NCI-H2196 (cell line): ENCODE results near the gene PSMC4.

ENCODE experiments used
- DNase-seq: peaks from one replicate; lab custom pipeline; 2025; ENCODE audit not compliant: unreplicated experiment; lab: John Stamatoyannopoulos, UW

PSMC4 gene

DNA sequence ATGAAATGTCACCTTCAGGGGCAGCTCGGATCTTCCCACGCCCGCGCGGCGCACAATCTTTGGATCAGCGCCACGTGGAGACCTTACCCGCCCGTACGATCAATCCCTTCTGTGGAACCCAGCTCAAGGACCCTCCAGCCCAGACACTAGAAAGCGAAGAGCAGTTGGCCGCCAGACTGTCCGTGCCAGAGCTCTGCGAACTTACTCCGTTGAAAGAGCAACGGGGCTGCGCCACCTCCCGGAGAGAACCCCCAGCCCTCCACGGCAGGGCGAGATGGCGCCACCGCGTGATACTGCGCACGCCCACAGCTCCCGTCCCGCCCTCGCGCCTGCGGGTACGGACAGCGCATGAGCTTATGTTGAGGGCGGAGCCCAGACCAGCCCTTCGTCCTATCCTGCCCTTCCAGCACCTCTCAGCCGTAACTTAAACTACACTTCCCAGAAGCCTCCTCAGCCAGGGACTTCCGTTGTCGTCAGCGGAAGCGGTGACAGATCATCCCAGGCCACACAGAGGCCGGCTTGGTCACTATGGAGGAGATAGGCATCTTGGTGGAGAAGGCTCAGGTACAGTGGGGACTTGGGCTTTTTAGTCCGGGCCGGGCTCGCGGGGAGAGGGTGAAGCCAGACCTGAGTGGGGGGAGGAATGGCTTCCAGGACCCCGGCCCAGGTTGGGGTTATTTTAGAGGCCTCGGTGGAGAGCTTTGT, at the start of gene PSMC4:
Gene PSMC4 (plus strand): TSS at position 491 of the 705 bp plus-strand sequence. CDS start 38 bp downstream, at position 529.
- peak; percentile 98 for DNase-seq

DNA sequence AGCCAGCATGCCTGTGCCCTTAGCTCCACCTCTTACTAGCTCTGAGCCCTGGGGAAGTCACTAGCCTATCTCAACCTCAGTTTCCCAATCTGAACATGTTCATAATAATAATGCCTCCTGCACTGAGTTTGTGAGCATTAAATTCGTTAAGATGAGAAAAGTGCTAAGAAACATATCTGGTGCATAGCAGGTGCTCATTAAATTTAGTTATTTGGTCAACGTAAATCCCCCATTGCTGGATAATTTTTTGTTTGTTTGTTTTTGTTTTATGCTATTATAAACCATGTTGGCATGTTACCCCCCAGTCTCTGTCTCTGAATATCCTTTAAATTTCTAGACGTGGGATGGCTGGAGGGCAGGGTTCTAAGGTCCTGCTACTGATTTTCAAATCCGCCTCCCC, 47.1 kb upstream of the PSMC4 start:
- no peak for DNase-seq

DNA sequence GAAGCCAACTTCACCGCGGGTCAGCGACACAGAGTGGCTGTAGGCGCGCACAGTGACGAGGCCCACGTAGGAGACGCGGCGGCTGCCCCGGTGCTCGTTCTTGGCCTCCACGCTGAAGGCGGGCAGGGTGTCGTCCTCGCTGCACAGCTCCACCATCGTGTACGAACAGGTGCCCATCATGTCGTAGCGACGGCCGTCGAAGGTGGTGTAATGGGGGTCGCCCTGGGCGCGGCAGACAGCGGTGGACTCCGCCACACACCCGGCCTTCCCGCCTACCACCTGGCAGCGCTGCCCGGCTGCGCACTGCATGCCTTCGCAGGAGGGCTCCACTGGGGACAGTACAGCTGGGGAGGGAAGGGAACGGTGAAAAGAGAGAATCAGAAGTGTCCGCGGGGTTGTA, 46.6 kb upstream of the PSMC4 start:
- no peak for DNase-seq

- no peak for DNase-seq
These were observed 46.0 kb upstream of the PSMC4 start for GRCh38 chr19:39924952-39925351.

DNA sequence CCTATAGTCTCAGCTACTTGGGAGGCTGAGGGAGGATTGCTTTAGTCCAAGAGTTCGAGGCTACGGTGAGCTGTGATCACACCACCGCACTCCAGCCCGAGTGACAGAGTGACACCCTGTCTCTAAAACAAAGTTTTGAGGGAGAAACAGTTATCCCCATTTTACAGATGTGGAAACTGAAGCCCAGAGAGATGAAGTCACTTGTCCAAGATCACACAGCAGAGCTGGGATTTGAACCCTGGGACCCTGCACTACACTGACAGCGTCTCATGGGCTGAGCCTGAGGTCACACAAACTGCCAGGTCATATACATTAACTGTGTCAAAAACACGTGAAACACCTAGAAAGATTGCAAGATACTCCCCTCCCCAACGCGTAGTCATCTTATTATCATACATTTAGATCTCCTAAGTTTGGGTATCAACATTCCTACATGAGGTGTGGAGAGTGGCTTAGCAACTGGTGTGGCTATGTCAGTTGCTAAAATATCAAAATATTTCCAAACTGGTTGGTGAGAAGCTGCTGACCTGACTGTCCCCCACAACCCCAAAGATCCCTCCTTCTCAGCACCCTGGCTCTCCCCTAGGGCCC, 44.7 kb upstream of the PSMC4 start:
- no peak for DNase-seq

DNA sequence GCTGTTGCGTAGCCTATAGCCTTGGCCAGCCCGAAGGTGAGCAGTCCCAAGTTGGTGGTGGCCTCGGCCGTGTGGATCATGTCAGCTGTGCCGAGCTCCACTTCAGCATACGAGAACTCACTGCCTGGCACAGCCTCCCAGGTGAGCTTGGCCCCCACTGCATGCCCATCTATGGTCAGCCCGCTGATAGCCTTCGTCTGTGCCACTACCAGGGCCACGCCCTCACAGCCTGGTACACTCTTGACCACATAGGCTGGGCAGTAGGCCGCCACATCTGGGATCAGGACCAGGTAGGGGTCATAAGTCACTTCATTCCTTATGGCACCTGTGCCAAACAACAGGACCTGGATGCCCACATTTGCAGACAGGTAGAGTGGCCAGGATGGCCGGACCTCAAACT, 43.9 kb upstream of the PSMC4 start:
- no peak for DNase-seq

DNA sequence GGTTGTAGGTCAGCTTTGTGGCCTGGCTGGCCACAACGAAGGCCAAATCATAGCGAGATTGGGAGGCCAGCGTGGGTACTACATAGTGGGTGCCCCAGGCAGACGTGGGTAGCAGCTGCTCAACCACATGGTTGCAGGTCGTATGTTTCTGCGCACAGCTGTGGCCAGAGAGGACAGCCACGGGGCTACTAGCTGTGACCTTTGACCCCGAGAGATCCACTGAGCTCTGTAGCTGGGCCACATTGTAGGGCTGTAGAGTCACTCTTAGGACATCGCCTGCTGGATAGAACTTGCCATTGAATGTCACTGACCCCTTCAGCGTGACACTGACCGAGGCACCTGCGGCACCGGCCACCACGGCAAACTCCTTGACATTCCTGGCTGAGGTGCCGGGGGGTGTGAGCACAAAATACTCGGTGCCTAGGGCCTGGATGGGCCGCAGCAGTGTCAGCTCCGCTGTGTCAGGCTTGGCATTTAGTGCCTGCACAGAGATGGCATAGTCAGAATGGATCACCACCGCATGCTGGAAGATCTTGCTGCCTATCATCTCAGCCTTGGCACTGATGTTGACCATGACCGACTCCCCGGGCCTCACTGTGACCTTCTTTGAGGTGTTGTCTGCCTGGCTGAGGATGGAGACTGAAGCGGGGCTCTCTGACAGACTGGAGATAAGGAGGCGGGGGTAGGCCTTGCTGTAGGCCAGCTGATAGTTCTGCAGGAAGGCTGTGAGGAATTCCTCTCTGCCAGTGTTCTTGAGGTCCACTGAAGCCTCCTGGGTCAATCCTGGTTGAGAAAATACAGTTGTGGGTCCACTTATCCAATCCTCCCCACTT, 43.2 kb upstream of the PSMC4 start:
- DNase-seq, result no peak

DNA sequence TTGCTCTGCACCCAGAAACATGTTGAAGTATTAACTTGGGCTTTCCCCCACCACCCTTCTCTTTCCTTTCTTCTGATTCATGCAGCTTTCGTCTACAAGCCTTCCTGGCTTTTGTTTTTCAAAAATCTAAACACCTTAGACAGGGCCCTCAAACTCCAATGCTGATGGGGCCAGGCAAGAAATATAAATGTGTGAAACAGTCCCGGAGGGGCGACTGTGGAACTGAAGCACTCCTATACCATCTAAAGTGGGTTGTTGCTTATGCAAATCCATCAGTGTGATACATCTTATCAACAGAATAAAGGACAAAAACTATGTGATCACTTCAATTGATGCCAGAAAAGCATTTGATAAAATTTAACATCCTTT, 42.6 kb upstream of the PSMC4 start:
- no peak for DNase-seq

DNA sequence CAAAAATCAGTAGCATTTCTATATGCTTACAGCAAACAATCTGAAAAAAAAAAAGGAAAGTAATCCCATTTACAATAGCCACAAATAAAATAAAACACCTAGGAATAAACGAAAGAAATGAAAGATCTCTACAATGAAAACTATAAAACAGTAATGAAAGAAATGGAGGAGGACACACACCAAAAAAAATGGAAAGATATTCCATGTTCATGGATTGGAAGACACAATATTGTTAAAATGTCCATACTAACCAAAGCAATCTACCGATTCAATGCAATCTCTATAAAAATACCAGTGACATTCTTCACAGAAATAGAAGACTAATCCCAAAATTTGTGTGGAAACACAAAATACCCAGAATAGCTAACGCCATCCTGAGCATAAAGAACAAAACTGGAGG, 41.2 kb upstream of the PSMC4 start:
- no peak for DNase-seq

DNA sequence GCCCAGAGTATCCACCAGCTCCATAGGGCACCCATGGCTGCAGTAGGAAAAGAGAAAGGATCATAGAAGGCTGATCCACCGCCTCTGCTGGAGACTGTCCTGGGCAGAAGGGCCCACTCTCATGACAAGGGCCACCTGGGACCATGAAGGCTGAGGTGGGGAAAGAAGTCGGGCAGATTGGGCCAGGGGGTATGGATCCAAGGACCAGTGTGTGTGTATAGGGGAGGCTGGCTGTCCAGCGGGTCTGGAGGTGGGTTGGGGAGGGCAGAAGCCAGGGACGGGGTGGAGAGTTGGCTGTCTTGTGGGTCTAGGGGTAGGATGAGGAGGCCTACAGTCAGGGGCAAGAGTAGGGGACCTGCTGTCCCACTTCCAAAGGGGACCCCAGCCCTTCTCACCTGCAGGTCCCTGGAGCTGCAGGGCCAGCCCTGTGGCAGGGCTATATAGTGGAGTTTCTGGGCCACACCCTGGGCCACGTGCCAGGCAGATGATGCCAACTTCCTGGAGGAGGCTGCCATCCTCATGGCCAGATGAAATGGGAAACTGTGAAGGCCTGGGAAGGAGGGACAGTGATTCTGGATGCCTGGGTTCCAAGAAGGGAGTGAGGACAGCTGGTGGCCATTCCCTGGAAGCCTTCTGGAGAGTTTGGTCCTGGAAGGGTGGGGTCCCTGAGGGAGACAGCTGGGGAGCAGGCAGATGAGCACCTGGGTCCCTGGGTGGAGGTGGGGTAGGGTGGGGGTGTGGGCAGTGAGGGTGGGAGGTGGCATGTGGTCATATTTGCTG, 36.2 kb upstream of the PSMC4 start, which contains the start of gene FCGBP:
Gene FCGBP (minus strand): TSS at position 51 of the 780 bp plus-strand sequence.
- no peak for DNase-seq

- DNase-seq, result no peak
These were observed 35.7 kb upstream of the PSMC4 start for GRCh38 chr19:39935364-39935661.

- no peak for DNase-seq
These were observed 34.9 kb upstream of the PSMC4 start for GRCh38 chr19:39936020-39936419.

DNA sequence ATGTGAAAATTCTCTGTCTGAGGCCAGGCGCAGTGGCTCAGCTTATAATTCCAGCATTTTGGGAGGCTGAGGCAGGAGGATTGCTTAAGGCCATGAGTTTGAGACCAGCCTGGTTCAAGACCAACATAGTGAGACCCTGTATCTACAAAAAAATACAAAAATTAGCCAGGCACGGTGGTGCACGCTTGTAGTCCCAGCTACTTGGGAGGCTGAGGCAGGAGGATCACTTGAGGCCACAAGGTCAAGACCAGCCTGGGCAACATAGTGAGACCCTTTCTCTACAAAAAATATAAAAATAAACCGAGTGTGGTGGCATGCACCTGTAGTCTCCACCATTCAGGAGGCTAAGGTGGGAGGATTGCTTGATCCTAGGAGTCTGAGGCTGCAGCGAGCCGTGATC, 34.3 kb upstream of the PSMC4 start:
- DNase-seq, result no peak

DNA sequence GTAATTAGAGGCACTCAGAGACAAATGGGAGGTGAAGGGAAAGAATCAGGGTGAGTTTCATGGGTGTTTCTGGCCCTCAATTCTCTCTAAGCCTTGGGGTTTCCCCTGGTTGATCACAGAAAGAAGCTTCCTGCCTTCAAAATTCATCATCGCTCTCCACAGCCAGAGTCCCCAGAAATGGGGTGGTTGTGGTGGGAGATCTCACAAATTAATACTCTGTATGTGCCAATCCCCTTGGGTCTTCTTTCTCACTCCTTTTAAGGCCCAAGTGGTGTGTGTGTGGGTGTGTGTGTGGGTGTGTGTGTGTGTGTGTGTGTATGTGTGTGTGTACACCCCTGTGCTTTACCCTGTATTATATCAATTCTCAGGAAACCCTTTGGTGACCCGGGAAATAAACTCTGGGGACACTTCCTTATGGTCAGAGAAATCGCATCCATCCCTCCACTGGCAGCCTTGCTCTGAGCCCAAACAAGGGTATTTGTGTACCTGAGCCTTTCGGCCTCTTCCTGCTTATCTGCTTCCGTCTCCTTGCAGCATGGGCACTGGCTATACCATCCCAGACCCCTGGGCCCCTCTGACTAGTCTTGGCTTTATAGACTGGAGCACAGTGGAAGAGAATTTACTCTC, 33.8 kb upstream of the PSMC4 start:
- no peak for DNase-seq

- no peak for DNase-seq
These were observed 33.2 kb upstream of the PSMC4 start for GRCh38 chr19:39937787-39938186.

GRCh38 chr19:39939556-39939955, 31.4 kb upstream of the PSMC4 start:
- no peak for DNase-seq

- no peak for DNase-seq
These were observed 30.6 kb upstream of the PSMC4 start for GRCh38 chr19:39940221-39940833.

- DNase-seq, result no peak
These were observed 29.8 kb upstream of the PSMC4 start for GRCh38 chr19:39941151-39941550.

GRCh38 chr19:39941615-39942365, 29.2 kb upstream of the PSMC4 start:
- DNase-seq, result no peak

DNA sequence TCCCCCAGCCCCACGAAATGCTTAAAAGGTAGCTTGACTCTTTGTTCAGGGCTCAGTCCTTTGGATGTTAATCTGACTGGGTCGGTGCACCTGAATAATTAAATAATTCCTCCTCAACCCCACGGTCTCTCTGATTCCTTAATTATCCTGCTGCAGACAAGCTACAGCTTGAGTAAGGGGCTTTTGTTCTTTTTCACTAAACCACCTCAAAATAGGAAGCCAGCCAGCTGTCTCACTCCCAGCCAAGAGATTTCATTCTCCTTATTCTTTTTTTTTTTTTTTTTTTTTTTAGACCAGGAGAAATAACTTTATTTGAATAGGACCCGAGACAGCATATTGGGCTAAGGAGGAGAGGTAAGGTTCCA, 28.6 kb upstream of the PSMC4 start:
- DNase-seq, result no peak
